HG03139 (cell line): ENCODE data around the gene CPSF4L.

Source experiments
- ATAC-seq: cut with Tn5 transposase; IDR thresholded peaks from one replicate; pipeline ENCODE4 v1.9.1; 2021; ENCODE audit not compliant: unreplicated experiment

CPSF4L gene

GRCh38 chr17:73232587-73233373 lies 28.9 kb downstream of the CPSF4L start:
- ATAC-seq, result peak; percentile 21

GRCh38 chr17:73231841-73232586 lies 29.7 kb downstream of the CPSF4L start:
- ATAC-seq, result peak; percentile 75

GRCh38 chr17:73231395-73231794 lies 30.3 kb downstream of the CPSF4L start:
- no peak for ATAC-seq

GRCh38 chr17:73230088-73230487 lies 31.6 kb downstream of the CPSF4L start:
- ATAC-seq, result no peak

- ATAC-seq, result peak; percentile 31
Observed at GRCh38 chr17:73228748-73229236, 32.9 kb downstream of the CPSF4L start.

GRCh38 chr17:73227944-73228343 lies 33.7 kb downstream of the CPSF4L start:
- no peak for ATAC-seq

- no peak for ATAC-seq
Observed at GRCh38 chr17:73227379-73227778, 34.3 kb downstream of the CPSF4L start.

- ATAC-seq, result no peak
Observed at GRCh38 chr17:73226556-73227172, 35.0 kb downstream of the CPSF4L start.

- ATAC-seq, result no peak
Observed at GRCh38 chr17:73224663-73225305, 36.9 kb downstream of the CPSF4L start.

GRCh38 chr17:73224237-73224636 lies 37.4 kb downstream of the CPSF4L start:
- no peak for ATAC-seq

GRCh38 chr17:73223626-73224230 lies 38.0 kb downstream of the CPSF4L start:
- no peak for ATAC-seq

GRCh38 chr17:73215447-73215846 lies 46.2 kb downstream of the CPSF4L start:
- no peak for ATAC-seq

- no peak for ATAC-seq
Observed at GRCh38 chr17:73214851-73215250, 46.8 kb downstream of the CPSF4L start.

GRCh38 chr17:73214008-73214407 lies 47.7 kb downstream of the CPSF4L start:
- no peak for ATAC-seq

- ATAC-seq, result no peak
Observed at GRCh38 chr17:73211745-73212144, 49.9 kb downstream of the CPSF4L start.

- no peak for ATAC-seq
Observed at GRCh38 chr17:73210002-73210678, 51.5 kb downstream of the CPSF4L start.

GRCh38 chr17:73209436-73209835 lies 52.2 kb downstream of the CPSF4L start:
- ATAC-seq, result no peak

GRCh38 chr17:73208139-73208827 lies 53.4 kb downstream of the CPSF4L start:
- no peak for ATAC-seq

GRCh38 chr17:73205459-73205961 lies 56.2 kb downstream of the CPSF4L start:
- ATAC-seq, result no peak
